Measurements from ENCODE around the gene MACROD2. TPM values are rescaled to one million over a fixed set of nuclear protein-coding genes. Genes with fewer than 3 reads are reported as not detected.

Gene MACROD2
- total RNA-seq, 4 donors from 2014 or later: 1.8 to 4.8 (median 2.9) TPM

GRCh38 chr20:14470231-14470899, 475.0 kb downstream of the MACROD2 start:
- no peak overlapping the region for H3K27ac ChIP-seq
- H3K4me1 ChIP-seq: no peaks in the 10 kb centered on the region
- WGBS, 2 donors: 80 to 94% methylated on average over 3 of the region's 12 CpGs
- H3K27me3 ChIP-seq: no peaks in the 10 kb centered on the region
- no peaks in the 10 kb centered on the region for H3K36me3 ChIP-seq
- no peak overlapping the region for H3K4me3 ChIP-seq
- TF ChIP-seq CTCF (IDR thresholded peaks at IDR 0.05): no peak
- no peak for DNase-seq
- no peaks in the 10 kb centered on the region for H3K9me3 ChIP-seq
- intact Hi-C loops (cut with DNase I): no loop called here

- WGBS, 2 donors: 69 to 88% methylated on average over 2 to 8 of the region's 10 CpGs
- H3K4me3 ChIP-seq: no peak overlapping the region
- no peaks in the 10 kb centered on the region for H3K27me3 ChIP-seq
- no peak for TF ChIP-seq POLR2A (IDR thresholded peaks at IDR 0.05)
- no peak for TF ChIP-seq CTCF (IDR thresholded peaks at IDR 0.05)
- intact Hi-C loops (cut with DNase I): no loop called here
- no peaks in the 10 kb centered on the region for H3K36me3 ChIP-seq
- DNase-seq: no peak
- no peaks in the 10 kb centered on the region for H3K9me3 ChIP-seq
- H3K4me1 ChIP-seq: no peaks in the 10 kb centered on the region
- no peak overlapping the region for H3K27ac ChIP-seq
Observed at GRCh38 chr20:14470977-14471661, 475.8 kb downstream of the MACROD2 start.

GRCh38 chr20:14477125-14477524, 481.8 kb downstream of the MACROD2 start:
- no peak for TF ChIP-seq POLR2A (IDR thresholded peaks at IDR 0.05)
- no peak for TF ChIP-seq CTCF (IDR thresholded peaks at IDR 0.05)
- intact Hi-C loops (cut with DNase I): no loop called here
- WGBS, 2 donors: 60 to 67% methylated on average over 3 of the region's 3 CpGs
- Histone ChIP-seq H3K4me1 (no peaks in the 10 kb centered on the region), H3K36me3 (no peaks in the 10 kb centered on the region), H3K4me3 (no peak overlapping the region), H3K9me3 (no peaks in the 10 kb centered on the region), H3K27ac (no peak overlapping the region), H3K27me3 (no peaks in the 10 kb centered on the region)
- DNase-seq: no peak

GRCh38 chr20:14478126-14478525, 482.8 kb downstream of the MACROD2 start:
- Histone ChIP-seq H3K4me1 (no peaks in the 10 kb centered on the region), H3K27ac (no peak overlapping the region), H3K9me3 (no peaks in the 10 kb centered on the region), H3K4me3 (no peak overlapping the region), H3K36me3 (no peaks in the 10 kb centered on the region), H3K27me3 (no peaks in the 10 kb centered on the region)
- intact Hi-C loops (cut with DNase I): no loop called here
- TF ChIP-seq POLR2A (IDR thresholded peaks at IDR 0.05) (no peak), CTCF (IDR thresholded peaks at IDR 0.05) (no peak)
- no peak for DNase-seq

- no peak overlapping the region for H3K4me3 ChIP-seq
- no peak for TF ChIP-seq POLR2A (IDR thresholded peaks at IDR 0.05)
- no peak for TF ChIP-seq CTCF (IDR thresholded peaks at IDR 0.05)
- no peaks in the 10 kb centered on the region for H3K9me3 ChIP-seq
- no peaks in the 10 kb centered on the region for H3K4me1 ChIP-seq
- H3K36me3 ChIP-seq: no peaks in the 10 kb centered on the region
- WGBS, 2 donors: 49 to 70% methylated on average over 3 of the region's 3 CpGs
- intact Hi-C loops (cut with DNase I): no loop called here
- no peak for DNase-seq
- H3K27ac ChIP-seq: no peak overlapping the region
- H3K27me3 ChIP-seq: no peaks in the 10 kb centered on the region
Observed at GRCh38 chr20:14481863-14482262, 486.5 kb downstream of the MACROD2 start.
